WERI-Rb-1 (cell line): ENCODE data around the gene CDK5RAP2.

Source experiments
- DNase-seq: peaks from one replicate; pipeline ENCODE4 v3.0.0-alpha.2; 2020
- H3K27ac ChIP-seq: fragments of 250-450 bp; sonication (Bioruptor Pico); 2 replicates; pipeline ENCODE4 v1.5.1; 2020; ENCODE audit warnings: mild to moderate bottlenecking, moderate library complexity
- H3K27me3 ChIP-seq: fragments of 250-450 bp; sonication (Bioruptor Pico); 2 replicates; pipeline ENCODE4 v1.5.1; 2021; ENCODE audit warnings: mild to moderate bottlenecking, low read depth, moderate library complexity; ENCODE audit not compliant: insufficient read depth, severe bottlenecking
- H3K36me3 ChIP-seq: fragments of 250-450 bp; sonication (Bioruptor Pico); 2 replicates; pipeline ENCODE4 v1.5.1; 2020; ENCODE audit warnings: mild to moderate bottlenecking, moderate library complexity
- H3K4me3 ChIP-seq: 2 replicates; pipeline ENCODE4 v1.5.1; 2011; ENCODE audit warnings: low read depth, mild to moderate bottlenecking, control low read depth, low read length
- H3K9me3 ChIP-seq: fragments of 250-450 bp; sonication (Bioruptor Pico); 2 replicates; pipeline ENCODE4 v1.5.1; 2021; ENCODE audit warnings: mild to moderate bottlenecking, moderate library complexity; ENCODE audit not compliant: severe bottlenecking
- CTCF ChIP-seq: IDR thresholded peaks from 2 replicates; pipeline ENCODE4 v1.5.1; 2011; ENCODE audit warnings: low read depth, mild to moderate bottlenecking, control low read depth, inconsistent platforms, low read length

The CDK5RAP2 gene

DNA sequence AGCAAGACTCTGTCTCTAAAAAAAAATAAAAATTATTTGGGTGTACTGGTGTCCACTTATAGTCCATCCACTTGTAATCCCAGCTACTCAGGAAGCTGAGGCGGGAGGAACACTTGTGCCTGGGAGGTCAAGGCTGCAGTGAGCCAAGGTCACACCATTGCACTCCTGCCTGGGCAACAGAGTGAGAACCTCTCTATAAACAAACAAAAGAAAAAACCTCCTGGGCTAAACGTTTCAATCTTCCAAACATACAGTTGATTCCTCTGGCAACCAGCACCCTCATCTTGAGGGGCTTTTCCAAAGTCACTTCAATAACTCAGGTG lies 13.9 kb upstream of the CDK5RAP2 start:
- H3K27me3 ChIP-seq = no peaks in the 10 kb centered on the region
- no peak for TF ChIP-seq CTCF
- H3K27ac ChIP-seq = no peak overlapping the region
- no peak overlapping the region for H3K4me3 ChIP-seq
- no peak for DNase-seq
- H3K9me3 ChIP-seq = no peaks in the 10 kb centered on the region
- no peaks in the 10 kb centered on the region for H3K36me3 ChIP-seq

GRCh38 chr9:120593250-120593954 lies 13.4 kb upstream of the CDK5RAP2 start:
- no peak overlapping the region for H3K4me3 ChIP-seq
- no peak overlapping the region for H3K27ac ChIP-seq
- no peak for DNase-seq
- no peaks in the 10 kb centered on the region for H3K36me3 ChIP-seq
- H3K9me3 ChIP-seq = no peaks in the 10 kb centered on the region
- no peak for TF ChIP-seq CTCF
- H3K27me3 ChIP-seq = no peaks in the 10 kb centered on the region

- no peaks in the 10 kb centered on the region for H3K9me3 ChIP-seq
- H3K36me3 ChIP-seq = no peaks in the 10 kb centered on the region
- no peak overlapping the region for H3K27ac ChIP-seq
- no peak for DNase-seq
- TF ChIP-seq CTCF = no peak
- H3K4me3 ChIP-seq = no peak overlapping the region
- H3K27me3 ChIP-seq = no peaks in the 10 kb centered on the region
Measured at GRCh38 chr9:120592210-120592609, 12.2 kb upstream of the CDK5RAP2 start.

GRCh38 chr9:120587328-120587727 lies 7.4 kb upstream of the CDK5RAP2 start:
- no peak overlapping the region for H3K27ac ChIP-seq
- TF ChIP-seq CTCF = no peak
- DNase-seq = no peak

DNA sequence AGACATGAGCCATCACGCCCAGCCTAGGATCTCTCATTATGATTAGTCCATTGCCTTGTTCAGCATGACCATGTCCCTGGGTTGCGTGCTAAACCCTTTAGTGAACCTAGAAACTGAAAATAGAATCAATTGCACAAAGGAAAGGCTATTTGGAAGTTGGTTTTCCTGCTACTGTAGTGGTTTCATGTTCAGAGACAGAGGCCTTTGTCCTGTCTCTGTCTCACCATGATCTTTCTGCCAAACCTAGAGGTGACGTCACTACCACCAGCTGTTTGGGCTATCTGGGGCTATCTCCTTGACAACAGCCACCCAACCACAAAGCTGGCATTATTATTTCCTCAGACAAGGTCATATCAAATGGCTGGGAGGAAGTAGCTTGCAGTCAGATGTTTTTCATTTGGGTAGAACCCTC lies 4.0 kb upstream of the CDK5RAP2 start:
- Histone ChIP-seq H3K4me3 (no peak overlapping the region), H3K9me3 (peaks cover 3% of the 10 kb centered on the region), H3K27me3 (no peaks in the 10 kb centered on the region), H3K36me3 (peaks cover 3% of the 10 kb centered on the region; the same call in 1 of the 2 replicates), H3K27ac (peak overlapping the region; percentile 33; the same call in 1 of the 2 replicates)
- peak; percentile 77 for DNase-seq
- no peak for TF ChIP-seq CTCF

More at GRCh38 chr9:120587328-120587727, 7.4 kb upstream of the CDK5RAP2 start:
- Histone ChIP-seq H3K4me3 (no peak overlapping the region), H3K27me3 (no peaks in the 10 kb centered on the region), H3K36me3 (no peaks in the 10 kb centered on the region), H3K9me3 (no peaks in the 10 kb centered on the region)
